GM04504 (cell line): ENCODE data around the gene CHRNA5.

Source experiments
- DNase-seq: peaks from one replicate; pipeline ENCODE4 v3.0.0-alpha.2; 2012; ENCODE audit warnings: low read depth

Gene CHRNA5

DNA sequence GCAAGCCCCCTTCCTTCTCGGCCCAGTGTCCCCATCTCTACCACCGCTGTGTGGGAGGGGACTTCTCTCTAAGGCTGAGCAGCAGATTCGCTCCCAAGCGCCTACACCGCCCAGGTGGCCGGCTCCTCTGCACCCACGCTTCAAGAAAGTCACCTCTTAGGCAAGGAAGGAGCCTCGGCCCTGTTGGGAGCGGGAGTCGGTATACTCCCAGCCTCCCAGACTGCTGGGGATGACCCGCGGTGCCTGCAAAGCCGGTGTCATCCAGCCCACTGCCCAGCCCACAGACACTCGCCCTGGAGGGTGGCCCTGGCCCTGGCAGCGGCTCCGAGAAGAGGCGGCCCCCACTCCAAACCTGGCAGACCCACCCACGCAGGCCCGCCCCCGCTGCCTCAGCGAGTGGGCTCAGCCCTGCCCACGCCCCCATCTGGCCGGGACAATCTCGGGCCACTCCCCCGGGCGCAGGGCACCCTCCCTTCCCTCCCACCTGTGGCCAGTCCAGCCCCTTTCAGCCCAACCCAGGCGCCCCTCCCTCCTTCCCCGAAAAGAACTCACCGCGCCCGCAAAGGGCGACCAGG lies 75.3 kb downstream of the CHRNA5 start:
- no peak for DNase-seq

GRCh38 chr15:78641102-78641748 lies 75.9 kb downstream of the CHRNA5 start, which contains the start of gene CHRNB4:
CHRNB4 (minus strand) TSS chr15:78641210; CDS start chr15:78641133, 77 bp downstream.
- DNase-seq = no peak

DNA sequence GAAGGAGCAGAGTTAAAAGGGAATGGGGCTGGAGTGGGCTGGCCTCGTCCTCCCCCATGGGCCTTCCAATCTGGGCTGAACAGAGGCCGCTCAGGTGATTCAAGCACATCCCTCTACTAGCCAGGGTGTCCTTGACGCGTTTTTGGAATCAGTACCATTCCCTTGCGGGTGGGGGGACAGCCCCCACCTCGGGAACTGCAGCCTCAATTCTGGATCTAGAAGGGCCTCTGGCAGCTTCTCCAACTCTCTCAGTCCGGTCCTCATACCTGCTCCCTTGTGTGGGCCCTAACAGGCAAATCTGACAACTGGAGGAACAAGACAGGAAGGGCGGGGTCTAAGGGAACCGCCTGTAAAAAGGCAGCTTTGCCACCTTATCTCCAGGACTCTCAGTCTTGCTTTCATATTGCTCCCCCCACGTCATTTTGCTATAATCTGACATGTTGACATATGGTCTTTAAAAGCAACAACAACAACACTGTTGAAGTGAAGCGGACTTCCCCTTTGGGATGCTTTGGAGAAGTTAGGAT lies 76.5 kb downstream of the CHRNA5 start:
- DNase-seq = no peak

DNA sequence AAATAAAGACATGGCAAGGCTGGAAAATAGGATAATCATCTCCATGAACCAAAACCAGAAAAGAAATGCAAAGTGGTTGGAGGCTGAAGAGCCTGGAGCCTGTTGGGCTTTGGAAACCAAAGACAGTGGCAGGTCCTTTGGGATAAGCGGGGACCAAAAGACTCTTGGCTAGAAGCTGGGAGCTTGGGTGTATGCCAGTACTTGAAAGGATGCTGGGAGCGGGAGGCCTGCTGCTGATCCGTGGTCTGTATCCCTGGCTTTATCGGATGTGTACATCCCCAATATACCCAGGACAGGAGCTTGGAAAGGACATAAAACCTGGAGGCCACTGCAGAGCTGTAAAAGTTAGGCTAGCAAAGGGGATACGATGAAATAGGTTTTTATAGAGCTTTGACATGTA lies 77.0 kb downstream of the CHRNA5 start:
- no peak for DNase-seq
